Measurements from ENCODE around the gene ADPRHL1.

- TF ChIP-seq CTCF (IDR thresholded peaks at IDR 0.05): no peak
- TF ChIP-seq CBFB (CRISPR knock-in tag; IDR thresholded peaks at IDR 0.05; ENCODE audit: low read depth): no peak
- no peak for TF ChIP-seq ZNF396 (CRISPR knock-in tag; IDR thresholded peaks at IDR 0.05; ENCODE audit: borderline replicate concordance)
Measured at GRCh38 chr13:113406321-113407102, 46.8 kb downstream of the ADPRHL1 start.
